22Rv1 (cell line): ENCODE measurements around the gene RPF1.

Experiments
- H3K27ac ChIP-seq: fragments of 450-650 bp; 2 replicates; pipeline ENCODE4 v1.5.1; 2017
- CTCF ChIP-seq: fragments of 450-650 bp; IDR thresholded peaks from 2 replicates; pipeline ENCODE4 v1.5.1; 2017; ENCODE audit warnings: mild to moderate bottlenecking
- ZFX ChIP-seq: fragments of 450-650 bp; IDR thresholded peaks from 2 replicates; pipeline ENCODE4 v1.6.1; 2017; ENCODE audit warnings: antibody characterized with exemption, borderline replicate concordance

RPF1 gene

GRCh38 chr1:84508510-84508909 lies 29.4 kb downstream of the RPF1 start:
- no peak for TF ChIP-seq ZFX
- no peak for TF ChIP-seq CTCF
- H3K27ac ChIP-seq, result no peak overlapping the region

- H3K27ac ChIP-seq, result no peak overlapping the region
- TF ChIP-seq ZFX, result no peak
- no peak for TF ChIP-seq CTCF
Observed at GRCh38 chr1:84509029-84509428, 30.0 kb downstream of the RPF1 start.

GRCh38 chr1:84510165-84510564 lies 31.1 kb downstream of the RPF1 start:
- no peak for TF ChIP-seq CTCF
- no peak for TF ChIP-seq ZFX
- no peak overlapping the region for H3K27ac ChIP-seq

GRCh38 chr1:84510668-84511067 lies 31.6 kb downstream of the RPF1 start:
- TF ChIP-seq ZFX (no peak), CTCF (no peak)
- H3K27ac ChIP-seq, result no peak overlapping the region

GRCh38 chr1:84524590-84524989 lies 45.5 kb downstream of the RPF1 start:
- TF ChIP-seq ZFX (no peak), CTCF (no peak)
- H3K27ac ChIP-seq, result no peak overlapping the region

- no peak for TF ChIP-seq ZFX
- TF ChIP-seq CTCF, result no peak
- no peak overlapping the region for H3K27ac ChIP-seq
Observed at GRCh38 chr1:84525779-84526178, 46.7 kb downstream of the RPF1 start.

GRCh38 chr1:84538599-84538998 lies 59.5 kb downstream of the RPF1 start:
- TF ChIP-seq CTCF (no peak), ZFX (no peak)

More at GRCh38 chr1:84538599-84538998, 59.5 kb downstream of the RPF1 start:
- no peak overlapping the region for H3K27ac ChIP-seq
